ENCODE measurements around the gene TGFBR3. TPM values are rescaled to one million over a fixed set of nuclear protein-coding genes. Genes with fewer than 3 reads are reported as not detected.

Gene TGFBR3
- total and polyA plus RNA-seq, 9 donors = 92.4 to 442 (median 165) TPM

DNA sequence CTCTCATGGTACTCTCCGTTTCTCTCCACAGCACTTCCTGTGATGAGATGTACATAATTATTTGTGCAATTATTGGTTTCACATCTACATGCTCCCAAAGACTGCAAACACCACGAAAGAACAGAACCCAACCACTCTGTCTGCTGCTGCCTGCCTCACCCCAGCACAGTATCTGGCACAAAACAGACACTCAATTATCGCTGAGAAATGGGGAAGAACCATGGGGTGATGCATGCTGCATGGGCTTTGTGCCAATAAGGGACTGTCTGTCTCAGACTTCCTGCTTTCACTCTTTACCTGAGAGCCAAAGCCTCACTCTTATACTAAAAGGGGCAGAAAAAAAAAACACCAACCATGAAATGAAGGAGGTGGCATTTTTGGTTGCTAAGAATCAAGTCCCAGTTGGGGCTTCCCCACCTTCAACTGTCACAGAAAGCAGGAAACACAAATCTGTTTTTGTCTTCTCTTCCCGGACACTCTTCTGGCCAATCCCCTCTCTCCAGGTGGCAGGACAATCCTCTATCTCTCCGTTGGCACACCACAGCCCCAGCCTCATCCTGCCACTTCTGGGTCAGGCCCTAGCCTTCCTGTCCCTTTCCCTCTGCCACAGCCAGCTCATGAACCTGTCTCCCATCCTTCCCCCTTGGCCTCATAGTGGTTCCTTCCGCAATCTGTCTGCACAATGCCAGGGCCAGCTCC lies 82.0 kb downstream of the TGFBR3 start:
- TF ChIP-seq POLR2A (IDR thresholded peaks at IDR 0.05) = no peak
- TF ChIP-seq EP300 (IDR thresholded peaks at IDR 0.05) = no peak
- TF ChIP-seq, protein P1, sequence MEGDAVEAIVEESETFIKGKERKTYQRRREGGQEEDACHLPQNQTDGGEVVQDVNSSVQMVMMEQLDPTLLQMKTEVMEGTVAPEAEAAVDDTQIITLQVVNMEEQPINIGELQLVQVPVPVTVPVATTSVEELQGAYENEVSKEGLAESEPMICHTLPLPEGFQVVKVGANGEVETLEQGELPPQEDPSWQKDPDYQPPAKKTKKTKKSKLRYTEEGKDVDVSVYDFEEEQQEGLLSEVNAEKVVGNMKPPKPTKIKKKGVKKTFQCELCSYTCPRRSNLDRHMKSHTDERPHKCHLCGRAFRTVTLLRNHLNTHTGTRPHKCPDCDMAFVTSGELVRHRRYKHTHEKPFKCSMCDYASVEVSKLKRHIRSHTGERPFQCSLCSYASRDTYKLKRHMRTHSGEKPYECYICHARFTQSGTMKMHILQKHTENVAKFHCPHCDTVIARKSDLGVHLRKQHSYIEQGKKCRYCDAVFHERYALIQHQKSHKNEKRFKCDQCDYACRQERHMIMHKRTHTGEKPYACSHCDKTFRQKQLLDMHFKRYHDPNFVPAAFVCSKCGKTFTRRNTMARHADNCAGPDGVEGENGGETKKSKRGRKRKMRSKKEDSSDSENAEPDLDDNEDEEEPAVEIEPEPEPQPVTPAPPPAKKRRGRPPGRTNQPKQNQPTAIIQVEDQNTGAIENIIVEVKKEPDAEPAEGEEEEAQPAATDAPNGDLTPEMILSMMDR (IDR thresholded peaks at IDR 0.05) = no peak

GRCh38 chr1:91803123-91803522 lies 82.8 kb downstream of the TGFBR3 start:
- Histone ChIP-seq H3K27me3 (no peaks in the 10 kb centered on the region), H3K36me3 (no peaks in the 10 kb centered on the region), H3K4me1 (ENCODE audit: insufficient read depth) (peaks cover 36% of the 10 kb centered on the region), H3K27ac (no peak overlapping the region), H3K4me3 (no peak overlapping the region), H3K9me3 (no peaks in the 10 kb centered on the region)
- TF ChIP-seq EP300 (IDR thresholded peaks at IDR 0.05) (no peak), POLR2A (IDR thresholded peaks at IDR 0.05) (no peak)
- TF ChIP-seq, protein P1 (IDR thresholded peaks at IDR 0.05) = no peak
- WGBS, 3 donors = 85 to 87% (median 87%) methylated on average over 8 of the region's 8 CpGs
- intact Hi-C loops (cut with DNase I) = no loop called here
- no peak for DNase-seq

More for the DNA sequence above, 82.0 kb downstream of the TGFBR3 start:
- no peak for DNase-seq
- Histone ChIP-seq H3K36me3 (no peaks in the 10 kb centered on the region), H3K4me1 (ENCODE audit: insufficient read depth) (peaks cover 36% of the 10 kb centered on the region), H3K27ac (peak overlapping the region; percentile 16 to 17), H3K4me3 (no peak overlapping the region), H3K27me3 (no peaks in the 10 kb centered on the region), H3K9me3 (no peaks in the 10 kb centered on the region)
- 67 to 80% (median 78%) methylated on average over 6 of the region's 6 CpGs for WGBS, 3 donors
- intact Hi-C loops (cut with DNase I) = no loop called here

DNA sequence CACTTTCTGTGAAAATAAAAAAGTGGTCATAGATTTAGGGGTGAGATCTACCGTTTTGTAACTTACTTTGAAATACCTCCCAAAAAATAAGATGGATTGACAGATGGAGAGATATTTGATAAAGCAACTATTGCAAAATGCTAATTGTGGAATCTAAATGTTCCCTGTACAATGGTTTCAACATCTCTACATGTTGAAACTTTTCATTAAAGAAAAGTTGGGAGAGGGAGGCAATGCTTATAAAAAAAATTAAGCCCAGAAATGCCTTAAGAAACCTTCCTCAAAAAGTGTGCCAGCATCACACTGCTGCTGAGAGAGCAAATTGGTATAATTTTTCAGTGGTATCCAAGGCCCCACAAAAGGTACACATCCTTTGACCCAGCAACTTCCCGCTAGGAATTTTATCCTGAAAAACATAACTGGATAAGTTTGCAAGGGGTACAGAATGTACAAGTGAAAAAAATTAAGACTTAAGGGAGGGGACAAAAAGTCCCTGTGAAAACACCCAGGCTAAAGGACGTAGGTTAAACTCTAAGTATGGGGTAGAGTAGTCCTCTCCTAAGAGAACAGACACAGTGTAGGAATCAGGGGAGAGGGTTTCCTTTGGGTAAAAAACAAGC lies 84.3 kb downstream of the TGFBR3 start:
- Histone ChIP-seq H3K36me3 (no peaks in the 10 kb centered on the region), H3K4me3 (no peak overlapping the region), H3K4me1 (ENCODE audit: insufficient read depth) (peaks cover 30% of the 10 kb centered on the region), H3K27ac (no peak overlapping the region), H3K9me3 (no peaks in the 10 kb centered on the region), H3K27me3 (no peaks in the 10 kb centered on the region)
- intact Hi-C loops (cut with DNase I) = no loop called here
- TF ChIP-seq EP300 (IDR thresholded peaks at IDR 0.05) (no peak), POLR2A (IDR thresholded peaks at IDR 0.05) (no peak)
- TF ChIP-seq, protein P1 (IDR thresholded peaks at IDR 0.05) = no peak
- no peak for DNase-seq
- 50 to 68% (median 52%) methylated on average over 3 of the region's 3 CpGs for WGBS, 3 donors

GRCh38 chr1:91799863-91800262 lies 86.1 kb downstream of the TGFBR3 start:
- intact Hi-C loops (cut with DNase I) = loop anchor here in 1 of 4 donors (10.0 kb wide), 1 partner anchor 85 kb away; the partner anchor contains the start of gene TGFBR3
- Histone ChIP-seq H3K27ac (no peak overlapping the region), H3K9me3 (no peaks in the 10 kb centered on the region), H3K27me3 (no peaks in the 10 kb centered on the region), H3K36me3 (no peaks in the 10 kb centered on the region), H3K4me1 (ENCODE audit: insufficient read depth) (peaks cover 24% of the 10 kb centered on the region), H3K4me3 (no peak overlapping the region)
- no peak for DNase-seq
- 67 to 85% (median 75%) methylated on average over 3 of the region's 3 CpGs for WGBS, 3 donors
- TF ChIP-seq POLR2A (IDR thresholded peaks at IDR 0.05) (no peak), EP300 (IDR thresholded peaks at IDR 0.05) (no peak)
- TF ChIP-seq, protein P1 (IDR thresholded peaks at IDR 0.05) = no peak
